ENCODE results near the gene AFF4.

GRCh38 chr5:132860742-132861141, 102.7 kb downstream of the AFF4 start:
- TF ChIP-seq CTCF (IDR thresholded peaks at IDR 0.05) (no peak), POLR2A (IDR thresholded peaks at IDR 0.05) (no peak)

Measured in Peyer's patch (tissue), 4 donors.